Measurements from ENCODE around the gene SLCO2B1.

Gene SLCO2B1

DNA sequence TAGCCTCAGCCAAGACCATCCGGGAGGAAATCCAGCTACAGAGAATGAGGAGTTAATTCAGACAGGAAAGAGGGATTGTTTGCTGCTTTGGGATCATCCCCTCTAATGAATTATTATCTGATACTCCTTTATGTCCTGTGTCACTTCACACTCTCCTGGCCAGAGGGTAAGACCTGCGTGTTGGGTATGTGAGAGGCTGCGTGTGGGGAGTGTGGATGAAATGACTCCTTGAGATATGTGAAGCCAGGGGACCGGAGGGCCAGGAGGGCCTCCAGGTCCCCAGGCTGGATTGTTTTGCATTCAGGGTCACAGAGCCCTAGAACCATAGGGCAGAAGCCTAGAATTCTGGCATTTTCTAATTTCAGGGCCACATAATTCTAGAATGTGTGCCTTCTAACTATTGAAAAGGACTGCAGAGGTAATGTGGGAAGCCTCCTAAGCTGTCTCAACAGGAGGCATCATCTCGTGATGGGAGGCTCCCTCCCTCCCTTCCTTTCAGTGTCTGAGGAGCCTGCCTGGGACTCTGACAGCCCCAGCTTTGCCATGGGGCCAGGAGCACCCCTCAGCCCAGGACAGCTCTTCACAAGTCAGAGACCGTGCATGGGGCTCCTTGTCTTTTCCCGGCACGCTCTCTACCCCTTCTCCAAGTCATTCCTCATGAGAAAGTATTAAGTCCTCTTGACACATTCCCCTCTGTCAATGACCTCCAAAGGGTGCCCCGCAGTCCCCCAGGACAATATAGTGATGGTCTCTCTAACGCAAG, 93.3 kb downstream of the SLCO2B1 start:
- no peak for TF ChIP-seq ZNF274 (IDR thresholded peaks at IDR 0.05; ENCODE audit: low read depth, low read length)
- no peak overlapping the region for H3K4me3 ChIP-seq (ENCODE audit: low read length)

DNA sequence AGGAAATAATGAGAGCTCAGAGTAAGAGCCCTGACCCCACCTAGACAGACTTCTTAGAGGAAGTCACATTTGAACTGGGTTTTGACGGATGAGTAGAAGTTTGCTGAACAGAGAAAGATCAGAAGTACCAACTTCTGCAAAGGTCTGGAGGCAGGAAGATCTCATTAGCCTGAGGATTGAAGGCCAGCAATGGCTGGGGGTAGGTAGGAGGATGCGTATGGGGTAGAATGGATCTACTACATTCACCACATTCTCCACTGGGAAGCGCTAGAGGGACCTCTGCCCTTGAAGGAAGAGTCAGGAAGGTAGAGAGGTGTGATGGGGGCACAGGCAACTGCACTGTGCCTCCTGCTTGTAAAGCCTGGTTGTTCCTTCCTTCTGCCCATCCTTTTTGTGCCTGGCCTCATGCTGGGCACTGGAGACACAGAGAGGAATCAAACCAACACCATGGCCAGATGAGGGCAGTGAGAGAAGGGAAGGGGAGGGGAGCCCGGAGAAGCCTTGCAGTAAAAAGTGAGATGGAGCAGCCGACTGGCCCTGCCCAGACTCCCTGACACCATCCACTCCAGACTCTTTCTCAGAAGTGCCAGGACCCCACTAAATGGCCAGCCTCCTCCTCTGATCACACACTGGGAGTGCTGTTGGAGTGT, 94.6 kb downstream of the SLCO2B1 start:
- H3K4me3 ChIP-seq (ENCODE audit: low read length) = no peak overlapping the region
- TF ChIP-seq ZNF274 (IDR thresholded peaks at IDR 0.05; ENCODE audit: low read depth, low read length) = no peak

GRCh38 chr11:75246006-75246670, 95.2 kb downstream of the SLCO2B1 start:
- no peak overlapping the region for H3K4me3 ChIP-seq (ENCODE audit: low read length)
- TF ChIP-seq ZNF274 (IDR thresholded peaks at IDR 0.05; ENCODE audit: low read depth, low read length) = no peak

DNA sequence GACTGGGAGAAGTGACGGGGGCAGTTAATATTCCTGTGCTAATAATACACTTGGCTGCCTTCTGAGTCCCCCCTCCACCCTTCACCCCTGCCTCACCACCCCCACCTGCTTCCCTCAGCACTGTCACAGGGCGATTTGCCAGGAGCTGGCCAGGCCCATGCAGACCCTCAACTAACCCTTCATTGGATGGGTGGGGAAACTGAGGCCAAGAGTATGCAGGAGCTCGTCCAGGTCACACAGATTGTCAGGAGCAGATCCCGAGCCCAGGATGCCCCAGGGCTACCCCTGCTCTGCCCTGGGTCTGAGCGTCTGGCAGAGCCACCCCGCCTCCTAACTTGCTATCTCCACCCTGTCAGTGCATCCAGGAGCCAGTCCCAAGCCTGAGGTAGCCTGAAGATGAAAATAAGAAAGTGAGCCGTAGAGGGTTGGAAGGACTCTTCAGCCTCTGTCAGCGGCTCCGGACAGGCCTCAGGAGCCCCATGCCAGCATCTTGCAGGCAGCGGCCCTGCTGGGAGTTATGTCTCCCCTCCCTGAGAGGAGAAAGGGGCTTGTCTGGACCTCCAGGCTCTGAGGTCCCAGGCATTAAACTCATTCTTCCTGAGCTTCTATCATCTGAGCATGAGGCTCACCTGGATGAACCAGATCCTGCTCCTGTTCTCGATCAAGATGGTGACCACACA, 95.9 kb downstream of the SLCO2B1 start:
- no peak for TF ChIP-seq ZNF274 (IDR thresholded peaks at IDR 0.05; ENCODE audit: low read depth, low read length)
- no peak overlapping the region for H3K4me3 ChIP-seq (ENCODE audit: low read length)

DNA sequence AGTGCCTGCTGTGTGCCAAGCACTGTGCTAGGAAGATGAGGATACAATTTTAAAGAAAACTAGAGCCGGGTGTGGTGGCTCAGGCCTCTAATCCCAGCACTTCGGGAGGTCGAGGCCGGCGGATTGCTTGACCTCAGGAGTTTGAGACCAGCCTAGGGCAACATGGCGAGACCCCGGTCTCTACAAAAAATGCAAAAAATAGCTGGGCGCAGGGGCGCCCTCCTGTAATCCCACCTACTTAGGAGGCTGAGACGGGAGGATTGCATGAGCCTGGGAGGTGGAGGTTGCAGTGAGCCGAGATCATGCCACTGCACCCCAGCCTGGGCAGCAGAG, 98.0 kb downstream of the SLCO2B1 start:
- TF ChIP-seq ZNF274 (IDR thresholded peaks at IDR 0.05; ENCODE audit: low read depth, low read length) = no peak
- H3K4me3 ChIP-seq (ENCODE audit: low read length) = no peak overlapping the region

- TF ChIP-seq ZNF274 (IDR thresholded peaks at IDR 0.05; ENCODE audit: low read depth, low read length) = no peak
- H3K4me3 ChIP-seq (ENCODE audit: low read length) = no peak overlapping the region
Observed at GRCh38 chr11:75249704-75250103, 98.8 kb downstream of the SLCO2B1 start.

DNA sequence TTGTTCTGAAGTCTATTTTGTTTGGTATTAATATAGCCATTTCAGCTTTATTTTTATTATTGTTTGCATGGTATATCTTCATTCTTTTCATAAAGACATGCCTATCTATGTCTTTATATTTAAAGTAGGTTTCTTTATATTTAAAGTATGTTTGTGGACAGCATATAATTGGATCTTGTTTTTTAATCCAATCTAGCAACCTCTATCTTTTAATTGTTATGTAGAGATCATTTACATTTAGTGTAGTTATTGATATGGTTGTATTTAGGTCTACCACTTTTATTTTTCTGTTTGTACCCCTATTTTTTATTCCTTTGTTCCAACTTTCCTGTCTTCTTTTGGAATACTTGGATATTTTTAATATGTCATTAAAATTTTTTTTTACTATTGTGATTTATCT, 103.4 kb downstream of the SLCO2B1 start:
- no peak for TF ChIP-seq ZNF274 (IDR thresholded peaks at IDR 0.05; ENCODE audit: low read depth, low read length)
- H3K4me3 ChIP-seq (ENCODE audit: low read length) = no peak overlapping the region
